DMS79 (cell line): Measurements from ENCODE around the gene AGAP1.

Experiments
- DNase-seq: peaks from one replicate; lab custom pipeline; 2025; lab: John Stamatoyannopoulos, UW

The AGAP1 gene

GRCh38 chr2:235964787-235965390 is 471.0 kb downstream of the AGAP1 start:
- DNase-seq, result no peak

GRCh38 chr2:235966396-235966795 is 472.6 kb downstream of the AGAP1 start:
- DNase-seq, result no peak

GRCh38 chr2:235966932-235967757 is 473.3 kb downstream of the AGAP1 start:
- DNase-seq, result no peak

- peak; percentile 36 for DNase-seq
These were observed 474.3 kb downstream of the AGAP1 start for GRCh38 chr2:235968155-235968554.

- peak; percentile 65 for DNase-seq
These were observed 474.9 kb downstream of the AGAP1 start for GRCh38 chr2:235968616-235969324.

- DNase-seq, result no peak
These were observed 476.6 kb downstream of the AGAP1 start for GRCh38 chr2:235970204-235971040.

- no peak for DNase-seq
These were observed 482.7 kb downstream of the AGAP1 start for GRCh38 chr2:235976516-235976915.

- no peak for DNase-seq
These were observed 483.1 kb downstream of the AGAP1 start for GRCh38 chr2:235976956-235977355.

- no peak for DNase-seq
These were observed 483.6 kb downstream of the AGAP1 start for GRCh38 chr2:235977445-235977844.

- DNase-seq, result no peak
These were observed 484.2 kb downstream of the AGAP1 start for GRCh38 chr2:235978022-235978421.

GRCh38 chr2:235979037-235979436 is 485.2 kb downstream of the AGAP1 start:
- no peak for DNase-seq

- DNase-seq, result peak; percentile 80
These were observed 486.1 kb downstream of the AGAP1 start for GRCh38 chr2:235979753-235980435.

- DNase-seq, result no peak
These were observed 487.8 kb downstream of the AGAP1 start for GRCh38 chr2:235981631-235982030.

- DNase-seq, result no peak
These were observed 489.2 kb downstream of the AGAP1 start for GRCh38 chr2:235983016-235983415.

GRCh38 chr2:235984552-235984951 is 490.7 kb downstream of the AGAP1 start:
- DNase-seq, result no peak

GRCh38 chr2:235986361-235986760 is 492.5 kb downstream of the AGAP1 start:
- DNase-seq, result no peak

GRCh38 chr2:235988271-235989015 is 494.6 kb downstream of the AGAP1 start:
- peak; percentile 45 for DNase-seq

GRCh38 chr2:235989591-235989990 is 495.7 kb downstream of the AGAP1 start:
- no peak for DNase-seq

- DNase-seq, result no peak
These were observed 496.5 kb downstream of the AGAP1 start for GRCh38 chr2:235990344-235990743.

GRCh38 chr2:235992024-235992423 is 498.2 kb downstream of the AGAP1 start:
- DNase-seq, result no peak

GRCh38 chr2:235996419-235996818 is 502.6 kb downstream of the AGAP1 start:
- DNase-seq, result no peak
